GM18526 (cell line): ENCODE results near the gene DISP3.

ENCODE experiments used
- POLR2A ChIP-seq: IDR thresholded peaks from 3 replicates; pipeline ENCODE4 v1.6.1; 2011; ENCODE audit not compliant: insufficient read length; ENCODE audit errors: extremely low read depth

The DISP3 gene

GRCh38 chr1:11537854-11538591 is 59.1 kb downstream of the DISP3 start:
- TF ChIP-seq POLR2A, result no peak

GRCh38 chr1:11538886-11539285 is 59.9 kb downstream of the DISP3 start:
- TF ChIP-seq POLR2A, result no peak

DNA sequence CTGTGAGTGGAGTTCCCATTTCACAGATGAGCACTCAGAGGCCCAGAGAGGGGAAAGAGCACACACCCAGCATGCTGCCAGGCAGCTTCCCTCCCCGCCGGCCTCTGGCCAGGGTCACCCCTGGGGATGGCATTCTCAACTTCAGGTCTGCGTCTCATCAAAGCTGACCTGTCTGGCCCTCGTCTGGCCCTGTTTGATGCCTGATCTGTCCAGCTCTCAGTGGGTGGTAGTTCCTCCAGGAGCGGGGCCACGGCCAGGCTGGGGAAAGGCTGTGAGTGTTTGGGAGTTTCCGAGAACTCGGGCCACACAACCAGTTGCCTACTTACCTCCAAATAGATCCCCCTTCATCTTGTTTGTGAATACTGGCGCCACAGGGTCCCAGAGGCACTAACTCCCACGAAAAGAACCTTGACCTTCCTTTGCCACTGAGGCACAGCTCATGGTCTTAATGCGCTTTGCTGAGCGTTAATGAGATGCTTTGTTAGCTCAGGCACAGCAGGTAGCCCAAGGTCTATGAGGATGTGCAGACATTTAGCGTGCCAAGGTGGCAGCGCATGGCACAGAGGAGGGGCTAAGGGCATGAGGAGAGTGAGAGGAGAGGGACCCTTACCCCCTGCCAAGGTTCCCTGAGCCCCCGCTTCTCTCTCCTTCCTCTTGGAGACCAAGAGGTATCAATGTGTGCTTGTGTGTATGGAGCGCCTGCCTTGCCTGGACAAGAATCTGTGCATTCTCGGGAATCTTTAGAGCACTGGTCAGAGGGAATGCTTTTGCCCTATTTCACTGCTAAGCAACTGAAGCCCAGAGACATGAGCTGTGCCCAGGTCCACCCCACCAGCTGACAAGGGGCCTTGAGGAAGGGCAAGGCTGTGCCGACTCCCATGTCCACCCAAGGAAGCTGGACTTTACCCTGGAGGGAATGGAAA is 61.2 kb downstream of the DISP3 start:
- no peak for TF ChIP-seq POLR2A

- no peak for TF ChIP-seq POLR2A
These were observed 61.8 kb downstream of the DISP3 start for GRCh38 chr1:11540773-11541160.

DNA sequence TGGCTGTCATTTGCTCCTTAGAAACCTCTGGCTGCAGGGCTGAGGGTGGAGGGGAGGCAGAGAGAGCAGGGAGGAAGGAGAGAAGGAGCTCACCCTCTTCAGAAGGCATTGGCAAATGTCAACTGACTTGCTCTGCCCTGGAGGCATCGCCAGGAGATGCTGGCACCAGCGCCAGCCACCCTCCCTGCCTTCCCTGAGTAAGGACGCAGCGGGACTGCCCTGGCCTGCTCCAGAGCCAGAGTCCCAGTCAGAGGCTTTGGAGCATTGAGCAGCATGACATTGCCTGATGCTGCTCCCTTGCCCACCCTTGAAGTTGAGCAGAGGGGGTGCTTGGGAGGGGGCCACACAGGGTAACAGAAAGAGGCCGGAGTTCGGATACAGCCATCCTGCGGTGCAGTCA is 62.3 kb downstream of the DISP3 start:
- TF ChIP-seq POLR2A, result no peak

GRCh38 chr1:11541956-11542355 is 63.0 kb downstream of the DISP3 start:
- no peak for TF ChIP-seq POLR2A

- no peak for TF ChIP-seq POLR2A
These were observed 64.4 kb downstream of the DISP3 start for GRCh38 chr1:11543392-11543791.

DNA sequence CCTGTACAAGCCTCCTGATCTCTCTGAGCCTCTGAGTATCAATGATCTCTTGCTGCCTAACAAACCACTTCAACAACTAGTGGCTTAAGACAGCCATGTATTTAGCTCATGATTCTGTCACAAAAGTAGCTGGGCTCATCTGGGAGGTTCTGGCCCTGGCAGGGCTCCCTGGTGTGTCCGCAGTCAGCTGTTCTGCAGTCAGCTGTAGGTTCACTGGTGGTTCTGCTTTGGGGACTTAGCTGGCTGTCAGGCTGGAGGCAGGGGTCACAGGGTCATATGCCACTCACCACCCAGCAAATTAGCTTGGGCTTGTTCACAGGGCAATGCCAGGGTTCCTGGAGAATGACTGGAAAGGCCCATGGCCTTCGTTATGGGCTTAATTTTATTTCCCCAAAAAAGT is 64.8 kb downstream of the DISP3 start:
- no peak for TF ChIP-seq POLR2A

DNA sequence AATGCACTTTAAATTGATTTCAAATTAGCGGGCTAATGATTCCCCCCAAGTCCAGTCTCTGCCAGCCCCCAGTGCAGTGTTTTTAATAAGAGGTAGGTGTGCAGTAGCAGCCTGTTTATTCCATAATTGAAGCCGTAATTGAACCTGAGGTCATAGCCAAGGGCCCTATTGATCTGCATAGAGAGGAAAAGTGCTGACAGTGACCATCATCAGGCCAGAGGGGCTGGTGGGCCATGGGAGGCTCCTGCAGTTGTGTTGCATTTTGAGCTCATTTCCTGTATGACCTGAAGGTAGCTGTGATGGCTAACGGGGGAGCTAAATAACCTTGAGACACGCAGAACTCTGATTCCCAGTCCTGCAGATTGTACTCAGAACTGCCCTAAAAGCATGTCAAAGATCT is 67.5 kb downstream of the DISP3 start:
- TF ChIP-seq POLR2A, result no peak

DNA sequence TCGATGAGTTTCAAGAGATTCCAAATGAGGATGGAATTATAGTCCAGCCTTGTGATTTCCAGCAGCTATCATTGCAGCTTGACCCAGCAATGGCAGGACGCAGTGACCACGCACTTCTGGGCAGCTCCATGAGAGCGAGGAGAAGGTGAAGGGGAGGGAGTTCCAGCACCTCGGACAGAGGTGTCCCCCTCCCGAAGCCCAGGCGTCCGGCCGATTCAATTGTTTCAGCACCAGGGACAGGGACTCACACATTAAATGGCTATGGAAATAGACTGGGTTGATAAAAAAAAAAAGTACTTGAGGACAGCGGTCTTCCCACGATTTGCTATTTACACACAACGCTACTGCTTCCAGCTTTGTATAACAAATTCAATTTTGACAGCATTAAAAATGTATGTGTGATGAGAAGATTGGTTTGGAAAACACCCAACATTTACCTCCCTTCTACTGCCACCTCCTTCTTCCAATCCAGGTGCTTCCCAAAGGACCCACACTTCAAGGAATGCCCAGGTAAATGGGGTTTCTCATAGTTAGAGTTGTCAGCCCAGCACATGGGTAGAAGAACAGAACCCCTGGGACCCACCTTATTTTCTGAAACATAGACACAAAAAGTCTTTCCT is 71.8 kb downstream of the DISP3 start:
- TF ChIP-seq POLR2A, result no peak

- no peak for TF ChIP-seq POLR2A
These were observed 79.3 kb downstream of the DISP3 start for GRCh38 chr1:11558276-11558675.

GRCh38 chr1:11558871-11559590 is 80.1 kb downstream of the DISP3 start:
- TF ChIP-seq POLR2A, result no peak

DNA sequence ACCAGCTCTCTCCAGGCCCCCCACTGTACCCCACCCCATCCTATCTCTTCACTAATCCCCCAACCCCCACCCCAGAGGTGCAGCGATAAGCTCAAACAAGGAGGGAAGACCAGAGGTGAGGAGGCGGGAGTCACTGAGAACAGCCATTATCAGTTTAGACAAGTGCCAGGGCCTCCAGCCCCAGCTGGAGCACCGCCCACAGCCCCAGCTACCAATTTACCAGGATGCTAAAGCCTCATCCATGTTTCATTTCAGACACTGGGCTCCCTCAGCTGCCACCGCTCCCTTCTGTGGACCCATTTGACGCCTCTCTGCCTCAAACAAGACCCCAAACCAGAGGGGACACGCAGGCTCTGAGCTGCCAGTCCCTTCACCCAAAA is 80.6 kb downstream of the DISP3 start:
- TF ChIP-seq POLR2A, result no peak

GRCh38 chr1:11560061-11560460 is 81.1 kb downstream of the DISP3 start:
- TF ChIP-seq POLR2A, result no peak

- TF ChIP-seq POLR2A, result no peak
These were observed 82.8 kb downstream of the DISP3 start for GRCh38 chr1:11561740-11562139.

DNA sequence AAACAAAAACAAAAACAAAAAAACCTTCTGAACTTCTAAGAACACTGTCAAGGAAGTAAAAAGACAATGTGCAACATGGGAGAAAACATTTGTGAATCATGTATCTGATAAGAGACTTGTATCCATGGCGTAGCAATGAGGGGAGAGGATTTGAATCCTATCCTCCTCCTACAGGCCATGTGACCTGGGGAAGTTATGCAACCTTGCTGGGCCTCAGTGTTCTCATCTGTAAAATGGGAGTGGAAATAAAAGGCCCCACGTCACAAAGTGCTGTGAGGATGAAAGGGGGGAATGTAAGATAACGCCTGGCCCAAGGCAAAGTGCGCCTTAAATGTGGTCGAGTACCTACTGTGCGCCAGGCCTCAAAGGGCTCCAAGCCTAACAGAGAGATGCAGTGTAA is 83.7 kb downstream of the DISP3 start:
- TF ChIP-seq POLR2A, result no peak

- no peak for TF ChIP-seq POLR2A
These were observed 84.7 kb downstream of the DISP3 start for GRCh38 chr1:11563560-11564069.
